Measurements from ENCODE around the gene GRAMD2A.

- no peak for TF ChIP-seq EZH2 (IDR thresholded peaks at IDR 0.05; ENCODE audit: insufficient read depth, poor library complexity, severe bottlenecking)
- TF ChIP-seq EZH2phosphoT487 (IDR thresholded peaks at IDR 0.05; ENCODE audit: insufficient read depth, low read depth), result no peak
Observed at GRCh38 chr15:72195101-72195511, 2.5 kb downstream of the GRAMD2A start.

Data from GM23248 (cell line).